Mesodermal cell (in vitro differentiated cells): ENCODE measurements around the gene COMMD3.
"Not testable (repeated sequence)": the region's sequence is repeated elsewhere in the genome, so short reads cannot be mapped to it uniquely, and the experiment has no call there.

ENCODE experiments used
- H3K27ac ChIP-seq: 2 replicates; pipeline ENCODE4 v1.7.0; 2013; ENCODE audit warnings: mild to moderate bottlenecking, low read depth, low read length, moderate library complexity; ENCODE audit not compliant: severe bottlenecking
- H3K36me3 ChIP-seq: 2 replicates; pipeline ENCODE4 v1.7.1; 2013; ENCODE audit warnings: mild to moderate bottlenecking, low read length, moderate library complexity; ENCODE audit not compliant: control insufficient read depth, insufficient read depth
- H3K4me1 ChIP-seq: one replicate; pipeline ENCODE4 v1.7.1; 2013; ENCODE audit warnings: mild to moderate bottlenecking, low read length; ENCODE audit not compliant: insufficient read depth, control insufficient read depth, poor library complexity, severe bottlenecking
- H3K4me3 ChIP-seq: 2 replicates; pipeline ENCODE4 v1.7.0; 2013; ENCODE audit warnings: low read length, control low read depth, mild to moderate bottlenecking; ENCODE audit not compliant: insufficient read depth, poor library complexity, severe bottlenecking; ENCODE audit errors: extremely low read depth
- H3K9me3 ChIP-seq: 2 replicates; pipeline ENCODE4 v1.7.1; 2013; ENCODE audit warnings: mild to moderate bottlenecking, low read length, moderate library complexity; ENCODE audit not compliant: control insufficient read depth
- WGBS, 2 experiments: methylation state at CpG; one replicate each; pipeline ENCODE4 v1.1.5; 2013; ENCODE audit warnings: missing lambda C conversion rate in 2 of 2; ENCODE audit not compliant: insufficient coverage in 2 of 2; 5-methylcytosine and 5-hydroxymethylcytosine counted together

COMMD3 gene

DNA sequence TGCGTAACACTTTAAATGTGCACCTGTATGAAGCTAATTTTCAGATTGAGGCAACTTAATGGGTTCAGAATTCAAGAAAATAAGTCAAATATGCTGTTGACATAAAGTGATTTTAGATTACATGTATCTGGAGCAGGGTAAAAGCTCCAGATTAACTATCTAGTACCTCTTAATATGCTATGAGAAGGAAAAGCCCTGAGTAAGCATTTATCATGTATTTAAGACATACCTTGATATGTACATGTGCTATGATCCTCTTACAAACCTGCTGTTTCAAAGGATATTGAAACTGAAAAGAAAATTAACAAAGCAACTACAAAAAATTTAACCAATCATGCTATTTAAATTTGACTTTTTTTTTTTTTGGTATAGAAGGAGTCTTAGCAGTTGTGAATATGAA, 33.6 kb downstream of the COMMD3 start:
- WGBS, 2 experiments, result 100% methylated on average over 1 of the region's 1 CpG
- H3K4me1 ChIP-seq, result no peaks in the 10 kb centered on the region
- H3K27ac ChIP-seq, result no peak overlapping the region
- no peak overlapping the region for H3K4me3 ChIP-seq
- H3K36me3 ChIP-seq, result no peaks in the 10 kb centered on the region
- H3K9me3 ChIP-seq, result no peaks in the 10 kb centered on the region

- H3K4me1 ChIP-seq, result no peaks in the 10 kb centered on the region
- H3K9me3 ChIP-seq, result no peaks in the 10 kb centered on the region
- no peak overlapping the region for H3K27ac ChIP-seq
- WGBS, 2 experiments, result 95 to 96% methylated on average over 3 to 5 of the region's 5 CpGs
- H3K4me3 ChIP-seq, result no peak overlapping the region
- no peaks in the 10 kb centered on the region for H3K36me3 ChIP-seq
Measured at GRCh38 chr10:22351131-22351703, 35.0 kb downstream of the COMMD3 start.

GRCh38 chr10:22356324-22356873, 40.2 kb downstream of the COMMD3 start:
- Histone ChIP-seq H3K9me3 (no peaks in the 10 kb centered on the region), H3K4me1 (no peaks in the 10 kb centered on the region), H3K36me3 (no peaks in the 10 kb centered on the region), H3K27ac (no peak overlapping the region), H3K4me3 (no peak overlapping the region)
- WGBS, 2 experiments, result 85 to 92% methylated on average over 3 of the region's 4 CpGs

DNA sequence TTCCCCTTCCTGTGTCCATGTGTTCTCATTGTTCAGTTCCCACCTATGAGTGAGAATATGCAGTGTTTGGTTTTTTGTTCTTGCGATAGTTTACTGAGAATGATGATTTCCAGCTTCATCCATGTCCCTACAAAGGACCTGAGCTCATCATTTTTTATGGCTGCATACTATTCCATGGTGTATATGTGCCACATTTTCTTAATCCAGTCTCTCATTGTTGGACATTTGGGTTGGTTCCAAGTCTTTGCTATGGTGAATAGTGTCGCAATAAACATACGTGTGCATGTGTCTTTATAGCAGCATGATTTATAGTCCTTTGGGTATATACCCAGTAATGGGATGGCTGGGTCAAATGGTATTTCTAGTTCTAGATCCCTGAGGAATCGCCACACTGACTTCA, 41.6 kb downstream of the COMMD3 start:
- H3K36me3 ChIP-seq, H3K4me3 ChIP-seq: not testable (repeated sequence)

GRCh38 chr10:22363305-22363704, 47.1 kb downstream of the COMMD3 start:
- WGBS, 2 experiments, result 83 to 100% methylated on average over 4 to 5 of the region's 6 CpGs
- H3K4me1 ChIP-seq, result no peaks in the 10 kb centered on the region
- no peak overlapping the region for H3K4me3 ChIP-seq
- H3K27ac ChIP-seq, result no peak overlapping the region
- no peaks in the 10 kb centered on the region for H3K9me3 ChIP-seq
- H3K36me3 ChIP-seq, result no peaks in the 10 kb centered on the region

More for the DNA sequence above, 41.6 kb downstream of the COMMD3 start:
- not testable (repeated sequence) for H3K4me1 ChIP-seq, H3K27ac ChIP-seq, H3K9me3 ChIP-seq
- no CpG with 5 or more reads among the region's 4 CpGs for WGBS, 2 experiments

- Histone ChIP-seq H3K4me1 (no peaks in the 10 kb centered on the region), H3K27ac (no peak overlapping the region), H3K4me3 (no peak overlapping the region), H3K9me3 (no peaks in the 10 kb centered on the region), H3K36me3 (no peaks in the 10 kb centered on the region)
- 100% methylated on average over 1 of the region's 5 CpGs; no CpG with 5 or more reads in 1 of the 2 experiments for WGBS, 2 experiments
Measured at GRCh38 chr10:22364407-22365140, 48.4 kb downstream of the COMMD3 start.

DNA sequence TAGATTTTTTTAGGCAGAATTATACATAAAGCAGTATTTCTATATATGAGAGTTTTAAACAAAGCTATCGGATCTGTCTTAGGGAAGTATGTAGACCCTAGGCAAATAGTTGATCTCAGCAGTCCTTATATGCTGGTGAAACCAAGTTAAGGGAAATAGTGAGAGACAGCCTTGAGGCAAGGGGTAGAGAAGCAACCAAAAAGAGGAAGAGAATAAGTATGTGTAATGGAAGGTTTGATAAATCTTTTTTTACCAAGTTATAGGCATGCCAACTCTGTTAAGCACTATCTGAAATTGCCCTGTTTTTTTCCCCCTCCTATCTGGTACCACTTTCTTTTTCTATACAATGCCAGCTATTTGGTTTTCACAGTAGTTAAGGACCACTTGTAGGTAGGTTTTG, 49.0 kb downstream of the COMMD3 start:
- Histone ChIP-seq H3K27ac (no peak overlapping the region), H3K4me3 (no peak overlapping the region), H3K4me1 (no peaks in the 10 kb centered on the region), H3K36me3 (no peaks in the 10 kb centered on the region), H3K9me3 (no peaks in the 10 kb centered on the region)
- 86% methylated on average over 1 of the region's 1 CpG; no CpG with 5 or more reads in 1 of the 2 experiments for WGBS, 2 experiments

- no peak overlapping the region for H3K4me3 ChIP-seq
- no peaks in the 10 kb centered on the region for H3K9me3 ChIP-seq
- H3K27ac ChIP-seq, result no peak overlapping the region
- WGBS, 2 experiments, result 67 to 73% methylated on average over 1 to 2 of the region's 4 CpGs
- no peaks in the 10 kb centered on the region for H3K36me3 ChIP-seq
- no peaks in the 10 kb centered on the region for H3K4me1 ChIP-seq
Measured at GRCh38 chr10:22365644-22366434, 49.7 kb downstream of the COMMD3 start.

- H3K4me3 ChIP-seq, result no peak overlapping the region
- no peaks in the 10 kb centered on the region for H3K36me3 ChIP-seq
- H3K4me1 ChIP-seq, result no peaks in the 10 kb centered on the region
- H3K27ac ChIP-seq, result no peak overlapping the region
- H3K9me3 ChIP-seq, result no peaks in the 10 kb centered on the region
Measured at GRCh38 chr10:22366435-22366703, 50.2 kb downstream of the COMMD3 start.

DNA sequence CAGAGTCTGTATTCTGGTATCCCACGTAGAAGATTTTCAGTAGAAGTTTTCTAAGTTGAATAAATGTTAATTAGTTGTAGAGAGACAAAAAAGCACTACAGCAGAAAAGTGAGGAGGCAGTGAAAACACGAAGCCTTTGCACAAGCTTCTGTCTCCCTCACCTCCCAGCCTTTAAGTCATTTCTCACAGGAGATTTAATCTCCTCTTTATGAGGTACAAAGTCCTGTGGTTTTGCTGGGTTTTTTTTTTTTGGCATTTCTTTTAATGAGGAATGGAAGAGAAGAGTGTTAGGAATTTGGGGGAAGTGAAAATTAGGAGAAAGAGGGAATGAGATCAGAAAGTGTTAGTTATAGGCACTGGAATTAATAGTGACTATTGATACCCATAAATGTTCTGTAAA, 50.6 kb downstream of the COMMD3 start:
- H3K27ac ChIP-seq, result no peak overlapping the region
- H3K36me3 ChIP-seq, result no peaks in the 10 kb centered on the region
- no peaks in the 10 kb centered on the region for H3K4me1 ChIP-seq
- H3K9me3 ChIP-seq, result no peaks in the 10 kb centered on the region
- no peak overlapping the region for H3K4me3 ChIP-seq
- no CpG with 5 or more reads among the region's 2 CpGs for WGBS, 2 experiments

GRCh38 chr10:22367471-22367870, 51.3 kb downstream of the COMMD3 start:
- Histone ChIP-seq H3K9me3 (no peaks in the 10 kb centered on the region), H3K36me3 (no peaks in the 10 kb centered on the region), H3K27ac (no peak overlapping the region), H3K4me3 (no peak overlapping the region), H3K4me1 (no peaks in the 10 kb centered on the region)
- no CpG with 5 or more reads among the region's 1 CpG for WGBS, 2 experiments
